K562 (cell line): ENCODE data around the gene INO80. TPM values are rescaled to one million over a fixed set of nuclear protein-coding genes. Genes with fewer than 3 reads are reported as not detected.

ENCODE experiments used
- ATAC-seq: fragments of 200-7000 bp; cut with Tn5 transposase; 3 replicates; pipeline ENCODE4 v1.9.1; 2020; ENCODE audit warnings: moderate library complexity
- BruUV-seq: library from RNA; stranded (reverse); fragments of 400-500 nt; replicated peaks from 2 replicates; lab custom pipeline; 2021; lab: Mats Ljungman, UMichigan
- CTCF ChIA-PET: fragments of 300-600 bp; formaldehyde crosslinking; extraction: SDS; loops from one replicate; lab custom pipeline; 2021; ENCODE audit warnings: low intra/inter-chr PET ratio; lab: Yijun Ruan, JAX
- POLR2A ChIA-PET: fragments of 300-600, 350-650 bp; sonication (Branson Sonifier 250); formaldehyde crosslinking; extraction: SDS; loops from one replicate; lab custom pipeline; 2021; ENCODE audit warnings: antibody characterized with exemption, inconsistent platforms; lab: Yijun Ruan, JAX
- DNase-seq, 4 experiments: peaks; one replicate each; pipeline versions ENCODE4 v3.0.0 to v3.0.0-alpha.2; 2011 to 2018; ENCODE audit warnings: low spot score in 3 of 4, mixed read lengths in 3 of 4; ENCODE audit errors: extremely low read depth in 1 of 4
- FAIRE-seq: peaks from 2 replicates; lab custom pipeline; 2011; peaks lifted over from hg19 to GRCh38; lab: Jason Lieb, UNC
- H2AFZ ChIP-seq: 2 replicates; pipeline ENCODE4 v1.6.0; 2011; ENCODE audit warnings: low read depth, low read length, control low read depth, inconsistent platforms
- H3K27ac ChIP-seq: fragments of 200-600 bp; 3 replicates; pipeline ENCODE4 v1.8.0; 2011; ENCODE audit warnings: low read depth, mild to moderate bottlenecking, control low read depth, inconsistent platforms, low read length, moderate library complexity, mixed read lengths; ENCODE audit errors: extremely low read depth
- H3K27me3 ChIP-seq, 2 experiments: fragments of 300-600 bp in 1 of 2; 2 replicates in 1 of 2; 3 replicates in 1 of 2; pipeline versions ENCODE4 v1.6.0 to v1.8.0; 2011; ENCODE audit warnings: inconsistent platforms in 2 of 2, low read length in 2 of 2, mild to moderate bottlenecking in 1 of 2, mixed read lengths in 1 of 2, moderate library complexity in 1 of 2; ENCODE audit not compliant: control insufficient read depth in 2 of 2, insufficient read depth in 2 of 2
- H3K36me3 ChIP-seq: fragments of 300-600 bp; 3 replicates; pipeline ENCODE4 v1.8.0; 2011; ENCODE audit warnings: mild to moderate bottlenecking, low read length, inconsistent platforms; ENCODE audit not compliant: control insufficient read depth, insufficient read depth
- H3K4me1 ChIP-seq, 2 experiments: fragments of 200-600 bp in 1 of 2; replicated peaks in 1 of 2; 2 replicates in 1 of 2; 3 replicates in 1 of 2; pipeline versions ENCODE4 v1.5.1 to v1.8.0; 2011; ENCODE audit warnings: inconsistent platforms in 2 of 2, low read length in 2 of 2, mild to moderate bottlenecking in 1 of 2, mixed read lengths in 1 of 2, moderate library complexity in 1 of 2; ENCODE audit not compliant: control insufficient read depth in 2 of 2, insufficient read depth in 2 of 2
- H3K4me2 ChIP-seq: 2 replicates; pipeline ENCODE4 v1.6.1; 2011; ENCODE audit warnings: low read length, control low read depth, inconsistent platforms, mixed read lengths; ENCODE audit not compliant: insufficient read depth
- H3K4me3 ChIP-seq: fragments of 200-600 bp; sonication (generic), shearing (Covaris generic); 2 replicates; pipeline ENCODE4 v1.5.1; 2016; ENCODE audit warnings: control low read depth, inconsistent platforms
- H3K79me2 ChIP-seq: fragments of 200-600 bp; 3 replicates; pipeline ENCODE4 v1.8.0; 2011; ENCODE audit warnings: low read length, inconsistent platforms; ENCODE audit not compliant: control insufficient read depth, insufficient read depth
- H3K9ac ChIP-seq, 2 experiments: 2 replicates each; pipeline versions ENCODE4 v1.6.0 to v1.6.1; 2011; ENCODE audit warnings: low read depth in 2 of 2, low read length in 2 of 2, control low read depth in 1 of 2, inconsistent platforms in 1 of 2, mild to moderate bottlenecking in 1 of 2, mixed read lengths in 1 of 2; ENCODE audit not compliant: insufficient read depth in 1 of 2
- H3K9me1 ChIP-seq: one replicate; pipeline ENCODE4 v1.6.0; 2011; ENCODE audit warnings: inconsistent platforms, mild to moderate bottlenecking, low read length, moderate library complexity; ENCODE audit not compliant: control insufficient read depth, insufficient read depth
- H3K9me3 ChIP-seq: replicated peaks from 2 replicates; pipeline ENCODE4 v1.5.1; 2011; ENCODE audit warnings: low read depth, low read length, inconsistent platforms; ENCODE audit not compliant: control insufficient read depth, insufficient read depth
- H4K20me1 ChIP-seq: replicated peaks from 2 replicates; pipeline ENCODE4 v1.6.1; 2011; ENCODE audit warnings: low read length, inconsistent platforms, mixed read lengths; ENCODE audit not compliant: control insufficient read depth, insufficient read depth
- ARID2 ChIP-seq: fragments of 450-650 bp; IDR thresholded peaks from 2 replicates; pipeline ENCODE4 v1.6.1; 2017; ENCODE audit warnings: antibody characterized with exemption, mild to moderate bottlenecking
- BRD4 ChIP-seq: fragments of 200-600 bp; sonication (generic); IDR thresholded peaks from 2 replicates; pipeline ENCODE4 v1.6.1; 2017; ENCODE audit warnings: inconsistent platforms
- GABPB2 ChIP-seq: fragments of 250-450 bp; sonication (Bioruptor Pico); conservative IDR thresholded peaks from 2 replicates; pipeline ENCODE4 v1.5.1; 2021; ENCODE audit warnings: mild to moderate bottlenecking
- HCFC1 ChIP-seq: IDR thresholded peaks from 2 replicates; pipeline ENCODE4 v1.6.1; 2012; ENCODE audit warnings: low read depth, low read length, improper control_type of control experiment
- PHF20 ChIP-seq: fragments of 450-650 bp; IDR thresholded peaks from 2 replicates; pipeline ENCODE4 v1.6.1; 2018; ENCODE audit not compliant: partially characterized antibody
- SIX5 ChIP-seq, 2 experiments: IDR thresholded peaks; 2 replicates each; pipeline ENCODE4 v1.6.1; 2011; ENCODE audit warnings: low read length in 2 of 2, borderline replicate concordance in 1 of 2, low read depth in 1 of 2, mild to moderate bottlenecking in 1 of 2, moderate library complexity in 1 of 2; ENCODE audit not compliant: insufficient read depth in 1 of 2
- XRCC4 ChIP-seq: IDR thresholded peaks from one replicate; pipeline ENCODE4 v1.6.1; 2011; ENCODE audit not compliant: insufficient read depth, insufficient read length; ENCODE audit errors: extremely low read depth
- WGBS: fragments of 100-300 bp; shearing (Covaris generic); methylation state at CpG from one replicate; pipeline ENCODE4 v1.1.6; 2016; ENCODE audit warnings: low coverage, mixed read lengths; ENCODE audit not compliant: insufficient coverage; ENCODE audit errors: missing lambda C conversion rate; 5-methylcytosine and 5-hydroxymethylcytosine counted together
- in situ Hi-C: fragments of 300-500 bp; cut with MboI; formaldehyde crosslinking; loops from 4 replicates; pipeline ENCODE4 v1.15.0; 2018; ENCODE audit warnings: inconsistent platforms, mixed read lengths
- intact Hi-C: fragments of 100-400 bp; cut with micrococcal nuclease; formaldehyde crosslinking; loops from 2 replicates; pipeline ENCODE4 v1.14.2; 2022
- polyA plus RNA-seq, 8 experiments: library from polyadenylated mRNA; depleted of rRNA in 4 of 8; stranded (reverse) in 5 of 8; unstranded in 3 of 8; fragments of >200 nt; fragmentation: Nextera tagmentation in 2 of 8; fragmentation: Illumina TruSeq in 1 of 8; extraction: Ambion mirVana in 2 of 8; extraction: Trizol in 1 of 8; gene quantifications; 2 replicates each; pipeline versions ENCODE4 v1.2.1 to v1.2.3, GENCODE V29; 2011 to 2014; ENCODE audit warnings: inconsistent platforms in 1 of 8, missing spikeins in 1 of 8
- total RNA-seq, 7 experiments: library from RNA; depleted of rRNA in 6 of 7; stranded (reverse); fragments of >200 nt in 6 of 7; fragmentation: Illumina TruSeq in 2 of 7; extraction: Trizol in 2 of 7; gene quantifications; 2 replicates each; pipeline versions ENCODE4 v1.2.1 to v1.2.3, GENCODE V29; 2011 to 2021; ENCODE audit warnings: low replicate concordance in 1 of 7
- TF ChIP-seq, protein P1 (sequence below): sonication (generic); formaldehyde crosslinking; IDR thresholded peaks from 2 replicates; pipeline ENCODE4 v1.8.1; 2022; ENCODE audit warnings: missing genetic modification reagents
- TF ChIP-seq, protein P2 (sequence below): fragments of 250-450 bp; sonication (Bioruptor Pico); IDR thresholded peaks from 2 replicates; pipeline ENCODE4 v1.4.0; 2020; ENCODE audit warnings: borderline replicate concordance

The INO80 gene
- total and polyA plus RNA-seq, 9 of the 15 experiments (the other 6 are each of a cell fraction or from before 2014, with no cell fraction given): 1.1 to 25.7 (median 19.9) TPM

GRCh38 chr15:40992825-40993224, 123.3 kb downstream of the INO80 start:
- H3K36me3 ChIP-seq: peaks cover 81% of the 10 kb centered on the region
- FAIRE-seq: no peak
- no peaks in the 10 kb centered on the region for H3K4me1 ChIP-seq
- BruUV-seq: no TSS peak
- H3K27me3 ChIP-seq: no peaks in the 10 kb centered on the region
- H4K20me1 ChIP-seq: no peaks in the 10 kb centered on the region
- intact Hi-C loops: no loop called here
- no peaks in the 10 kb centered on the region for H3K9me1 ChIP-seq
- H3K4me3 ChIP-seq: no peak overlapping the region
- H2AFZ ChIP-seq: no peak overlapping the region
- no peak for ATAC-seq
- H3K9ac ChIP-seq: peak overlapping the region in 1 of 2 experiments; percentile 62; a peak in 1 of 4 replicates
- ChIA-PET POLR2A (interaction anchor here (0.9 to 1.3 kb wide), 3 partner anchors 11 to 17 kb away, joined by 4 read pairs; no protein-coding TSS in a partner anchor), CTCF (no interaction called here)
- H3K27ac ChIP-seq: no peak overlapping the region
- no peak overlapping the region for H3K4me2 ChIP-seq
- no peaks in the 10 kb centered on the region for H3K9me3 ChIP-seq
- TF ChIP-seq BRD4 (no peak), SIX5 (IDR thresholded peaks at IDR 0.05; ENCODE audit: borderline replicate concordance in 1 of 2, insufficient read depth in 1 of 2, low read depth in 1 of 2, low read length in 2 of 2) (no peak), ARID2 (no peak), XRCC4 (no peak), GABPB2 (CRISPR knock-in tag) (no peak), PHF20 (no peak), HCFC1 (no peak)
- TF ChIP-seq, protein P1, sequence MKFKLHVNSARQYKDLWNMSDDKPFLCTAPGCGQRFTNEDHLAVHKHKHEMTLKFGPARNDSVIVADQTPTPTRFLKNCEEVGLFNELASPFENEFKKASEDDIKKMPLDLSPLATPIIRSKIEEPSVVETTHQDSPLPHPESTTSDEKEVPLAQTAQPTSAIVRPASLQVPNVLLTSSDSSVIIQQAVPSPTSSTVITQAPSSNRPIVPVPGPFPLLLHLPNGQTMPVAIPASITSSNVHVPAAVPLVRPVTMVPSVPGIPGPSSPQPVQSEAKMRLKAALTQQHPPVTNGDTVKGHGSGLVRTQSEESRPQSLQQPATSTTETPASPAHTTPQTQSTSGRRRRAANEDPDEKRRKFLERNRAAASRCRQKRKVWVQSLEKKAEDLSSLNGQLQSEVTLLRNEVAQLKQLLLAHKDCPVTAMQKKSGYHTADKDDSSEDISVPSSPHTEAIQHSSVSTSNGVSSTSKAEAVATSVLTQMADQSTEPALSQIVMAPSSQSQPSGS (CRISPR knock-in tag): no peak
- TF ChIP-seq, protein P2, sequence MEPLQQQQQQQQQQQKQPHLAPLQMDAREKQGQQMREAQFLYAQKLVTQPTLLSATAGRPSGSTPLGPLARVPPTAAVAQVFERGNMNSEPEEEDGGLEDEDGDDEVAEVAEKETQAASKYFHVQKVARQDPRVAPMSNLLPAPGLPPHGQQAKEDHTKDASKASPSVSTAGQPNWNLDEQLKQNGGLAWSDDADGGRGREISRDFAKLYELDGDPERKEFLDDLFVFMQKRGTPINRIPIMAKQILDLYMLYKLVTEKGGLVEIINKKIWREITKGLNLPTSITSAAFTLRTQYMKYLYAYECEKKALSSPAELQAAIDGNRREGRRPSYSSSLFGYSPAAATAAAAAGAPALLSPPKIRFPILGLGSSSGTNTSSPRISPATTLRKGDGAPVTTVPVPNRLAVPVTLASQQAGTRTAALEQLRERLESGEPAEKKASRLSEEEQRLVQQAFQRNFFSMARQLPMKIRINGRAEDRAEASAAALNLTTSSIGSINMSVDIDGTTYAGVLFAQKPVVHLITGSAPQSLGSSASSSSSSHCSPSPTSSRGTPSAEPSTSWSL (CRISPR knock-in tag): no peak
- in situ Hi-C loops: no loop called here
- 98% methylated on average over 5 of the region's 5 CpGs for WGBS
- no peaks in the 10 kb centered on the region for H3K79me2 ChIP-seq
- DNase-seq: no peak
